Stimulated activated CD4-positive, alpha-beta T cell treated with anti-CD3 and anti-CD28 coated beads, Interleukin-4, amount 100 ng/mL, for 48 hours (primary cell): ENCODE data around the gene GALNT17.

Source experiments
- DNase-seq, 2 donors: peaks; one replicate each; pipeline ENCODE4 v3.0.0-alpha.2; 2020; ENCODE audit warnings: low read depth in 2 of 2

GALNT17 gene

GRCh38 chr7:71342202-71342601, 210.3 kb downstream of the GALNT17 start:
- DNase-seq: no peak

GRCh38 chr7:71343039-71343438, 211.1 kb downstream of the GALNT17 start:
- DNase-seq: no peak

DNA sequence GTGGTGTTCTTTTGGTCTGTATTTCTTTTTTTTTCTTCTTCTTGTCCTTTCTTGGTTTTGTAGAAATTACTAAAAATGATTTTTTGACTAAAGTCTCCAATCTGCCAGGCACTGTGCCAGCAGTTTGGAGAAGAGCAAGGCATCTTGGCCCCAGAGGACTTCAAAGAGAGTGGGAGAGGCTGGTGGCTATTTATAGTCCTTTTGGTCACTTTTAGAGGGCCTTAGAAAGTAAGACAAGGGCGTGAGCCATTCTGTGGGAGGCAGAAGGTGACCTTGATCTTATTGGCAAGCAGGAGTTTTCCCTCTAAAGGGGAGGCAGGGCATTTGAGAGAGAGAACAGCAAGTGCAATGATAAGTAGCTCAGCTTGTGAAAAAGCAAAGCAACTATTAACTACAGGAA, 211.9 kb downstream of the GALNT17 start:
- no peak for DNase-seq

GRCh38 chr7:71345117-71345884, 213.4 kb downstream of the GALNT17 start:
- DNase-seq: no peak

DNA sequence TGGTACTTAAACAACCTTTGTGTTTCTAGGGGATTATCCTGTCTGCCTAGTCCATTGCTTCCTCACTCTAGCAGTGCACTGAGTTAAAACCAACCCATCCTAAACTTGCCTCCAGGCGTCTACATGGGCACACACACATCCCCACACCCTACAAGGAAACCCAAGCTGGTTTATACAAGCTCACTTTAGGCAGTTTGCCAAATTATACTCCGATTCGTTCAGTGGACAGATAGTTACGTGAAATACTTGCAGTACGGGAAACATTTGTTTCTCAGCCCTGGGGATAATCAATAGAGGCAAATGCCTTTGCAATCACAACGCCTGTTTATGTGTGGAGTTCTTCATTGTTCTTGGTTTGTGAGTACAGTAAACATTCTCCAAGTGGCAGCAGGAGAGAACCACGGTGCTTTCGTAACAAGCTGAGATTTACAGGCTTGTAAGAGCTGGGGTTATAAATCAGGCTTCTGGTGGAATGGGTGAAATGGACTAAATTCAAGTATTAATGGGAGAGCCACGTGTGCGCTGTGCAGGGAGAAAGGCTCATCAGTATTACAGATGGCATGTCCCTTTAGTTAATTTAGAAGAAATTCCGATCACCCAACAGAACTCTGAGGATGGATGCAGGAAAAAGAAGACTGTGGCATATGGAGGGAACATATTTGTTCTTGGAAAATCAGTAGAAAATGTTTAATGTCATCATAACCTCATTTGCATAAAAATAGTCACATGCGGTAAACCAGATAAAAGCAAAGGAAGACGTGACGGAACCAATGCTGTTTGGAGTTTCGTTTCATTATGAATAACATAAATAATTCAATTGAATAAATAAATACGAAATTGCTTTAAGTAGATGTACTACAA, 217.1 kb downstream of the GALNT17 start:
- no peak for DNase-seq

GRCh38 chr7:71349682-71350481, 217.9 kb downstream of the GALNT17 start:
- DNase-seq: no peak

DNA sequence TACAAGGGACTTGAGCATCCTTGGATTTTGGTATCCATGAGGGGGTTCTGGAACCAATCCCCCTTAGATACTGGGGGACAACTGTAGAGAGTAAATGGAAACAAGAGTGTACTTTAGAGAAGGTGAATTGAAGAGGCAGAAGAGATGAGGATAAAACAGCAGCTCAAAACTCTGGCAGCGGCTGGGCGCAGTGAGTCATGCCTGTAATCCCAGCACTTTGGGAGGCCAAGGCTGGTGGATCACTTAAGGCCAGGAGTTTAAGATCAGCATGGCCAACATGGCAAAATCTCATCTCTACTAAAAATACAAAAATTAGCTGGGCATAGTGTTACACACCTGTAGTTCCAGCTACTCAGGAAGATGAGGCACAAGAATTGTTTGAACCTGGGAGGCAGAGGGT, 218.7 kb downstream of the GALNT17 start:
- no peak for DNase-seq

GRCh38 chr7:71354716-71355115, 222.8 kb downstream of the GALNT17 start:
- DNase-seq: no peak

- no peak for DNase-seq
Observed at GRCh38 chr7:71361451-71362032, 229.6 kb downstream of the GALNT17 start.

GRCh38 chr7:71362240-71362639, 230.3 kb downstream of the GALNT17 start:
- no peak for DNase-seq

- no peak for DNase-seq
Observed at GRCh38 chr7:71363223-71363622, 231.3 kb downstream of the GALNT17 start.

DNA sequence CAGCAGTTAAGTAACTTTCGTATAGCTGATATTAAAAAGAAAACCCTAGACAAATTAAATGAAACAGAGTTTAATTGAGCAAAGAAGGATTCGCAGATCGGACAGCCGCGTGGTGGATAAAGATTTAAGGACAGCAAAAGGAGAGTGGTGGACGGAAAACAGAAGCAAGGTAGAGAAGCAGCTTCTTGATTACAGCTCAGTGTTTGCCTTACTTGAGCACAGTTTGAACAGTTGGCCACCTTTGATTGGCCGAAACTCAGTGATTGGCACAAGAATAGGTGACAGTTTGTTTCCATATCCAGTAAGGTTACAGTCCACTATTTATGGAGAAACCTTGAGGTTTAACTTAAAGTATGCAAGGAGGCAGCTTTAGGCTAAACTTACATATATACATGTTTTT, 231.7 kb downstream of the GALNT17 start:
- DNase-seq: no peak

- no peak for DNase-seq
Observed at GRCh38 chr7:71364551-71364950, 232.6 kb downstream of the GALNT17 start.

GRCh38 chr7:71372991-71373390, 241.0 kb downstream of the GALNT17 start:
- DNase-seq: no peak

- DNase-seq: no peak
Observed at GRCh38 chr7:71377062-71377461, 245.1 kb downstream of the GALNT17 start.

GRCh38 chr7:71377469-71377868, 245.5 kb downstream of the GALNT17 start:
- no peak for DNase-seq

DNA sequence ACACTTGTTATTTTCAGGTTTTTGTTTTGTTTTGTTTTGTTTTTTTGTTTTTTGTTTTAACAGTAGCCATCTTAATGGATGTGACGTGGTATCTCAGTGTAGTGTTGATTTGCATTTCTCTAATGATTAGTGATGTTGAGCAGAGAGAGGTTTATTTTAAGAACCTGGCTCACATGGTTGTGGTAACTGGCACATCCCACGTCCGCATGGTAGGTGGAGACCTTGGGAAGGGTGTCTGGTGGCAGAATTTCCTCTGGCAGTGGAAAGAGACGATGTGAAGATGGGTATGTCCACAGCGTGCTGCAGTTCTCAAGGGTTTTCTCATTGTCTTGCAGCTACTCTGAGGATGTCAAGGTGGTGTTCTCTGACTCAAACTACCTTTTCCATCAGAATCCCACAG, 252.2 kb downstream of the GALNT17 start:
- no peak for DNase-seq

DNA sequence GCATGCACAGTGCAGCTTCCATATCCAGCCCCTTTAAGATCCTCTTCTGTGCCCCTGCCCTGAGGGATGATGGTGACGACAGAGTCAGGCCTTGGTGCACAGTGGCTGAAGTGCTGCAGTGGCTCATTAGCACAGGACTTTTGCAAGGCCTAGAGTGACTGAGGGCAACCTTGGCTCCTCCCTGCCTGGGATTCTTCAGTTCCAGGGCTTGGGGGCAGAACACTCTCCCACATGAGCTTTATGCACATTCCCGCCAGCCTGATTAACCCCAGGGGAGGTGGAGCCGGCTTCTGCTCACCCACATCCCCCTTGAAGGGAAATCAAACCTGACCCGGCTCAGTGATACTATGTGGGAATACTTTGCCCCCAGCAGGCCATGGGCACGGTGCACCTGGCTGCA, 253.4 kb downstream of the GALNT17 start:
- DNase-seq: no peak

GRCh38 chr7:71386152-71386785, 254.3 kb downstream of the GALNT17 start:
- no peak for DNase-seq

DNA sequence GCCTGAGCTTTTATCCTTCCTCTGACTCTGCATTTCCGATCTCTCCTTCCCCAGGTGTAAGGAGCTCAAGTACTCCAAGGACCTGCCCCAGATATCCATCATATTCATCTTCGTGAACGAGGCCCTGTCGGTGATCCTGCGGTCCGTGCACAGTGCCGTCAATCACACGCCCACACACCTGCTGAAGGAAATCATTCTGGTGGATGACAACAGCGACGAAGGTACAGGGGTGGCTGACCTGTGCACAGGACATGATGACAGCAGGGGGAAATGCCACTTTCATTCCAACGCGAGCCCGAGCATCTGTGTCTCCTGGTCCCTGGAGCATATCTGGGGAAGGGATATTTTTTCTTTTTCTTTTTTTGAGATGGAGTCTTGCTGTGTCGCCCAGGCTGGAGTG, 256.2 kb downstream of the GALNT17 start:
- no peak for DNase-seq

- DNase-seq: no peak
Observed at GRCh38 chr7:71389976-71390375, 258.0 kb downstream of the GALNT17 start.
